HG03280 (cell line): ENCODE data around the gene FTSJ3.
"Not testable (repeated sequence)": the region's sequence is repeated elsewhere in the genome, so short reads cannot be mapped to it uniquely, and the experiment has no call there.

Experiments used
- ATAC-seq: cut with Tn5 transposase; IDR thresholded peaks from one replicate; pipeline ENCODE4 v1.9.1; 2021; ENCODE audit warnings: mild to moderate bottlenecking, moderate library complexity; ENCODE audit not compliant: unreplicated experiment

Gene FTSJ3

GRCh38 chr17:63827002-63827800, at the start of gene FTSJ3, which contains the start of gene PSMC5:
TSS of gene FTSJ3 (minus strand) at chr17:63827663. CDS start at chr17:63826902, 761 bp downstream.
TSS of gene PSMC5 (plus strand) at chr17:63827431. CDS start at chr17:63827491, 60 bp downstream.
- peak; percentile 91 for ATAC-seq

- not testable (repeated sequence) for ATAC-seq
These were observed 47.2 kb upstream of the FTSJ3 start for GRCh38 chr17:63874693-63875092.

- not testable (repeated sequence) for ATAC-seq
These were observed 46.7 kb upstream of the FTSJ3 start for GRCh38 chr17:63874061-63874626.

- ATAC-seq, result not testable (repeated sequence)
These were observed 46.1 kb upstream of the FTSJ3 start, which contains the start of gene CSH2 for GRCh38 chr17:63873577-63873976. TSS of gene CSH2 (minus strand) at chr17:63873677. CDS start at chr17:63873614, 63 bp downstream.

DNA sequence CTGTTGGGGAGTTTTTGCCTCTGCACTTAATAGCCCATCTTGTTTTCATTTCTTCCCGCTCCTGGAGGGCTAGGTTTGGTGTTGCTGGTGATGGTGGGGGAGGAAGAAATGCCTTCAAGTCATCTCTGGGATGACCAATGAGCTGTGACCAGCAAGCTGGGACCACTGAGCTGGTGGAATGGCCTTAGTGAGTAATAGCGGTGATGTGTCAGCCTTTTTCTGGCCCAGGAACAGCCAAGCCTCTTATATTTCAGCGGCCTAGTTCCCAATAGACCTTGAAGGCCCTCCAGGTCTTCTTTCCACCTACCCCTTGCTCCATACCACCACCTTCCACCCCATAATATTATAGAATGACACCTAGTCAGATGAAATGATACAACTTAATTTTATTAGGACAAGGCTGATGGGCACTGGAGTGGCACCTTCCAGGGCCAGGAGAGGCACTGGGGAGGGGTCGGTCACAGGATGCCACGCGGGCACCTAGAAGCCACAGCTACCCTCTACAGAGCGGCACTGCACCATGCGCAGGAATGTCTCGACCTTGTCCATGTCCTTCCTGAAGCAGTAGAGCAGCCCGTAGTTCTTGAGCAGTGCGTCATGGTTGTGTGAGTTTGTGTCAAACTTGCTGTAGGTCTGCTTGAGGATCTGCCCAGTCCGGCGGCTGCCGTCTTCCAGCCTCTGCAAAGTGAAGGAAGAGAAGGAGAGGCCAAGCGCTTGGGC, 44.3 kb upstream of the FTSJ3 start:
- ATAC-seq, result not testable (repeated sequence)

- ATAC-seq, result not testable (repeated sequence)
These were observed 42.8 kb upstream of the FTSJ3 start for GRCh38 chr17:63870292-63870665.

DNA sequence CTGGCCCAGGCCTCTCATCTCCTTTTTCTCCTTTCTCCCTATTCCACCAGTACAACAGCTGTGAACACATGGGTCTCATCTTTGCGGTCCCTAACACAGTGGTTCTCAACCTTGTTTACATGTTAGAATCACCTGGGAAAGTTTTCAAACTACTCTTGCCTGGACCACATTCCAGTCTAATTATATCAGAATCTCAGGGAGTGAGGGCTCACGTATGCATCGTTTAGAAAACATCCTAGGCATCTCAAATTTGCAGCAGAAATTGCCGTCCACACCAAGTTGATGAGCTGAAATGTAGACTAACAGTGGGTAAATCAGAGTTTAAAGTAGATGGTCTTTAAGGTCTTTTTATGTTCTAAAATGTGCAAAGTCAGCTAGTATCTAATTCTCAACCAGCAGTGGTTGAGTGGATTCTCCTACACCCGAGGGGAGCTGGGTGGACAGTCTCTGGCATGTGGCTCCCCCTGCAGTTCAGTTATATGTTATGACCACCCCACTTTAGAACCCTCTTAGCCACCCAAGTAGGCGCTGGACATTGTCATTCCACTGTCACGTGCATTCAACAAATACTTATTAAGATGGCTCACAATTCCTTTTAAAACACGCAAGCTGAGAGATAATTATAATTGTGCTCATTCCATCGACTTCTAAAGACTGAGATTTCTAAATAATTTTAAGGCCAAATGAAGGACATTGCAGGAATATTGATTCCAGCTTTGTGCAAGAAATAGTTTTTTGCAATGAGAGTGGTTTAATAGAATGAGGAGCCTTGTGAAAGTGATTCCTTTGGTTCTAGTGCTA, 42.2 kb upstream of the FTSJ3 start:
- not testable (repeated sequence) for ATAC-seq

DNA sequence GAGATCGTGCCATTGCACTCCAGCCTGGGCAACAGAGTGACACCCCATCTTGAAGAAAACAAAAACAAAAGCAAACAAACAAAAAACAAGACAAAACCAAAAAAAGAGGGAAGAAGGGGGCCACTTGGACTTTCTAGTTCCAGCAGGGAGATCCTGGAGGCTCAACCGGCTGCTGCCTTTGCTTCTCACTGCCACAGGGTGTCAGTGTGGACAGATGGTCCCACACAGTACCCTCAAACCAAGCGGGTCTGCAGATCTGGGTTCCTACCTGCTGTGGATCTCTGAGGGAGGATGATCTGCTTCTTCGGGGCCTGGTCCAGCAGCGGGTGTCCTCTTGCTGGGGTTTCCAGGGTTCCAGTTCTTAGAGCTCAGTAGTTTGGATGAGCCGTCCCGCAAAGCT, 39.2 kb upstream of the FTSJ3 start:
- not testable (repeated sequence) for ATAC-seq

DNA sequence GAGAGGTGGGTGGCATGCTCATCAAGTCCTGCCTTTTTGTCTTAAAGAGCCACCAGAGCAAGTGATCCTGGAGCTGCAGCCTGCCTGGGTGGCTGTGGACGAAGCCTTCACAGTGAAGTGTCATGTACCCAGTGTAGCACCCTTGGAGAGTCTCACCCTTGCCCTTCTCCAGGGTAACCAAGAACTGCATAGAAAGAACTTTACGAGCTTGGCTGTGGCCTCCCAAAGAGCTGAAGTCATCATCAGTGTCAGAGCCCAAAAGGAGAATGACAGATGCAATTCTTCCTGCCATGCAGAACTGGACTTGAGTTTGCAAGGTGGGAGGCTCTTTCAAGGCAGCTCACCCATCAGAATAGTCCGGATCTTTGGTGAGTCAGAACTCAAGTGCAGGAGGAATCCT, 31.8 kb upstream of the FTSJ3 start:
- no peak for ATAC-seq

GRCh38 chr17:63856425-63856824, 29.0 kb upstream of the FTSJ3 start:
- ATAC-seq, result not testable (repeated sequence)

GRCh38 chr17:63855185-63855584, 27.7 kb upstream of the FTSJ3 start:
- no peak for ATAC-seq

GRCh38 chr17:63854709-63855108, 27.2 kb upstream of the FTSJ3 start:
- ATAC-seq, result no peak

DNA sequence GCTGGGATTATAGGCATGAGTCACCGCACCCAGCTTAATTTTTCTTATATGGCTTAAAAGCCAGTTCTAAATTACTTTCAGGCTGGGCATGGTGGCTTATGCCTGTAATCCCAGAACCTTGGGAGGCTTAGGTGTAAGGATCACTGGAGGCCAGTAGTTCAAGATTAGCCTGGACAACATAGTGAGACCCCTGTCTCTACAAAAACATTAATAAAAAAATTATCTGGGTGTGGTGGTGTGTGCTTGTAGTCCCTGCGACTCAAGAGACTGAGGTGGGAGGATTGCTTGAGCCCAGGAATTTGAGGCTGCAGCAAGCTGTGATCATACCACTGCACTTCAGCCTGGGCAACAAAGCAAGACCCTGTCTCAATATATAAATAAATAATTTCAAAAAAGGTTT, 25.8 kb upstream of the FTSJ3 start:
- ATAC-seq, result no peak

DNA sequence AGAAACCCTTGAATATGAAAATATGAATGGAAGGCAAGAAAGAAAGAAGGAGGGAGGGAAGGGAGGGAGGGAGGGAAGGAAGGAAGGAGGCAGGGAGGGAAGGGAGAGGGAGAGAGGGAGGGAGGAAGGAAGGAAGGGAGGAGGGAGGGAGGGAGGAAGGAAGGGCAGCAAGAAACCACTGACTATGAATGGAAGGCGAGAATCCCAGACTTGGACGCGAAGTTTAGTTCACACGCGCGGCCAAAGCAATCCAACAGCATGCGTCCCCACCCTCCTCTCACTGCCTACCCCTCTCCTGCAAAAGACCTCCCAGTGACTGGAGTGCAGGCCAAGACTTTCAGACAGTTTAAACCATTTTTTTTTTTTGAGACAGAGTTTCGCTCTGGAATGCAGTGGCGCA, 22.9 kb upstream of the FTSJ3 start:
- no peak for ATAC-seq

DNA sequence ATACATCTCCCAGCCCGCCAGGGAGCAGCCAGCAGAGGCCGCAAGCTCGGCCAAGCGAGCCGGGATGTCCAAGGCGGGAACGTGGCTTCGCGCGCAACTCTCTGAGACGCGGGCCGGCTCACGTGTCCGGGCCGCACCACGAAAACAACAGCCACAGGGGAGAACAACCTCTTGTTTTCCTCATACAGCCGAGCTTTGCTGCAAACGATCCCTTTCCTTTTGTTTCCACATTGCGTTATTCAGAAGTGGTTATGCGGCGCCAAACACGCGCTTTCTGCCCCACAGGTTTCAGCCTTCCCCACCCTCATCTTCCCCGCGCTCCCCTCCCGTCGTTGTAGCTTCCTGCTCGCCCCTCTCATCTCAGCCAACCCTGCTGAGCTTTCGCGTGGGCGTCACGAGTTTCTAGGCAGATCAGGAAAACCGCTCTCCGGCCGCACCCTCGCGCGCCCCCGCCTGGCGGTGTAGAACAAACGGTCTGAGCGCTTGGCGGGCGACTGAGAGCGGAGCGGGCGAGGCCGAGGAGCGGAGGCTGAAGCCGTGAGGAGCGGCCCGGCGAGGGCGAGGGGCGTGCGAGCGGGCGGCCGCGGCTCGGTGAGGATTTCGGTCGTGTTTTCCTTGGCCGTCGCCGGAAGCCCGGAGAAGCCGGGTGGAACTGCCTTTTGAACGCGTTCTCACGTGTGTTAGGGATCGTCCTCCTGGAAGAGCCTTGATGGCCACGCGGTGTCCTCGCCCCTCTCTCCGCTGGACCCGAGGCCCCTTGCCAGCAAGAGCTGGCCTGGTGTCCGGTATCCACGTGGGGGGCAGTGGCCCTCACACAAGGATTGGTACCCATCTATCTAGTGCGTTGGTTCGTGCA, 21.6 kb upstream of the FTSJ3 start:
- ATAC-seq, result peak; percentile 78

GRCh38 chr17:63847525-63848249, 20.2 kb upstream of the FTSJ3 start:
- ATAC-seq, result no peak

DNA sequence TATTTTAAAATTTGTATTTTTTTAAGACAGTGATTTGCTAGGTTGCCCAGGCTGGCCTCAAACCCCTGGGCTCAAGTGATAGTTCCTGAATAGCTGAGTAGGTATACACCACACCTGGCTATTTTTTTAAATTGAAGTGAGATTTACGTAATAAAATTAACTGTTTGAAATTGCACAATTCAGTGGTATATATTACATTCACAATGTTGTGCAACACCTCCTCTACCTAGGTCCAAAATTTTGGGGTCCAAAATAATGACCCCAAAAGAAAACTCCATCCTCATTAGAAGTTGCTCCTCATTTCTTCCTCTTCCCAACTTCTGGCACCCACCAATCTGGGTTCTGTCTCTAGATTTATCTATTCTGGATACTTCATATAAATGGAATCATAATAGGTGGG, 18.0 kb upstream of the FTSJ3 start:
- no peak for ATAC-seq

GRCh38 chr17:63843910-63844677, 16.6 kb upstream of the FTSJ3 start:
- no peak for ATAC-seq
